ENCODE data around the gene MCC. TPM values are rescaled to one million over a fixed set of nuclear protein-coding genes. Genes with fewer than 3 reads are reported as not detected.

The MCC gene
- total RNA-seq, 1 experiment from 2014 or later, result 0.10 TPM

DNA sequence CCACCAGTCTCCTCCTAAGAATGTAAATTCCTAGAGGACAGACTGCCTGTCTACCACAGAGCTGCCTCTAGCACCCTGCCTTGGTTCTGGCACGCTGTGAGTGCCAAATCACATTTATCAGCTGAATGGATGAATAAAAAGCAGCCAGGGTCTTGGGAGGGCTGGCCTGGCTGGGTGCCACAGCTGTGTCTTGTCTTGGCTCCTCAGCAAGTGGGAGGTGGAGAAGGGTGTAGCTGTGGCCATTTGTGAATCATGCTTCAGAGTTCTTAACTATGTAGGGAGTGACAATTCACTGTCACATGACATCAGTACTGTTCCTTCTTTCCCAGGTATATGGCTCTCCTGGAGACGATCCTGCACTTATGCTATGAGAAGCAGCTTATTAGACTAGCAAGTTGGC is 441.0 kb downstream of the MCC start:
- in situ Hi-C loops (cut with HindIII; ENCODE audit: low sequenced_read_pairs), result no loop called here
- DNase-seq (ENCODE audit: low spot score), result no peak

GRCh38 chr5:113044776-113045465 is 443.3 kb downstream of the MCC start:
- in situ Hi-C loops (cut with HindIII; ENCODE audit: low sequenced_read_pairs), result no loop called here
- no peak for DNase-seq (ENCODE audit: low spot score)

DNA sequence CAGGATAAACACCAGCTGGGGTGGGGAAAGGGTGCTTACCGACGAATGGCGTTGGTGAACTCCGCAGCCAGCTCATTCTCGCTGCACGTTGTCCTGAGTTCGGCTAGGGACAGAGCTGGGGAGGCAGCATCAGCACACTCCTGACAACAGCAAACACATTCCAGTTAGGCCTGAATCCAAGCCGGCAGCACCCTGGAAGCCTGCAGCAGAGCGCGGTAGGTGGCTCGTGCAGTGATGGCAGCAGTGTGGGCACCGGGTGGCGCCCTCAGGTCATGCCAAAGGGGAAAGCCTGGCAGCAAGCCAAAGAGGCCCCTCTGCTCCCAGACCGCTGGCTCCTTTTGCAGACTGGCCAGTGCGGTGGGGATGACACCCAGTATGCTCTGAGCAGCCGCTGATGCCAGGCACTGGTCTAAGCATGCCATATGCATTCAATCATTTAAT is 444.7 kb downstream of the MCC start:
- in situ Hi-C loops (cut with HindIII; ENCODE audit: low sequenced_read_pairs), result no loop called here
- no peak for DNase-seq (ENCODE audit: low spot score)

- in situ Hi-C loops (cut with HindIII; ENCODE audit: low sequenced_read_pairs), result no loop called here
- no peak for DNase-seq (ENCODE audit: low spot score)
Measured at GRCh38 chr5:113042491-113043243, 445.6 kb downstream of the MCC start.

DNA sequence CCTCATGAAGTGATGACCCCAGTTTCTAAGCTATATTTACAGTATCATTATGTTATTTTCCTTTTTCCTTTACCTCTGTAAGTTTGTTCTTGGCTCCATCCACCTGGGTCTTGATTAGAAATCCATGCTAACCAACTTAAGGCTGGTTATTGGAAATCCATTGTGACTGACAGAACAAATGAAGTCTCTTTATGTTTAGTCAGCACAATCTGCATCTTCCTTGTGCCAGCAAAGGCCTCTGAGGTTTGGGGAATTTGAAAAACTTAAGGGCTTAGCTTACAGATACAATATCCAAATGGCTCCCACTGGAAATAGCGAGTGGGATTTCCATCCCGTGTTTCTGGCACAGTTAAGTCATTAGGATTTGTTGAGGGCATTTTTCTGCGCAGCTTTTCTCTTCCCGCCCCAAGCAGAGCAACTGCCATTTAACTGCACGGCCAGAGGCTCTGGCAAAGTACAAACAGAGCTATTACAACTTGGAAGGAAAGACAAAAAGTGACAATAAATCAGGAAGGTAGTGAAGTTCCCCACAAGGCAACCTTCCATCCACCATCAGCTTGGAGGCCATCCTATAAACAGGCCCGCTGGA is 447.5 kb downstream of the MCC start:
- in situ Hi-C loops (cut with HindIII; ENCODE audit: low sequenced_read_pairs), result no loop called here
- DNase-seq (ENCODE audit: low spot score), result no peak

GRCh38 chr5:113039934-113040285 is 448.3 kb downstream of the MCC start:
- in situ Hi-C loops (cut with HindIII; ENCODE audit: low sequenced_read_pairs), result no loop called here
- no peak for DNase-seq (ENCODE audit: low spot score)

DNA sequence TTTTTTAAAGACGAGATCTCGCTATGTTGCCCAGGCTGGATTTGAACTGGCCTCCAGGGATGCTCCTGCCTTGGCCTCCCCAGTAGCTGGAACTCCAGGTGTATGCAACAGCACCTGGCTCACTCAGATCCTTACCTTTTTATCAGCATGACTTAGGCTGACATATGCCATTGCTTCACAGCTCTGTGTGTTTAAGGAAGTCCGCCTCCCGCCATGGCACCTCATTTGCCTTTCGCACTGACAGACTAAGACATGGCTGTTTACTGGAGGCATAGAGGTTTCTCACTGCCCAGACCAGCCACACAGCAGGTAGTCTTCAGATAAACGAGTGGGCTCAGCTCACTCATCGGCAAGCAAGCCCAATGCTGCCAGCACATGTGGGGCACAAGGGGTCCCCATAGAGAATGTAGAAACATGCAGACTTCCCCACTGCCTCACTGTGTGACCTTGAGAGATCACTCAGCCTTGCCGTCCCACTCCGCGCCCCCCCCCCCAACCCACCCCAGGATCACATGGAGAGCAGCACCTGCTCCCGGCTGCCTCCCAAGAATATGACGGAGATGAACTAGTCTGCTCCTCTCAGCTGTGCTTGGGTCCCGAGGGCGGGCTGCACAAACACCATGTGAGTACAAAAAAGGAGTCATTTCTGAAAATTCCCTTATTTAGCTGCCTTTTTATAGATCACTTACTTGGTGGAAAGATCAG is 448.9 kb downstream of the MCC start:
- in situ Hi-C loops (cut with HindIII; ENCODE audit: low sequenced_read_pairs), result no loop called here
- DNase-seq (ENCODE audit: low spot score), result peak; percentile 15

- in situ Hi-C loops (cut with HindIII; ENCODE audit: low sequenced_read_pairs), result no loop called here
- DNase-seq (ENCODE audit: low spot score), result no peak
Measured at GRCh38 chr5:113038714-113039113, 449.5 kb downstream of the MCC start.

GRCh38 chr5:113038136-113038535 is 450.1 kb downstream of the MCC start:
- in situ Hi-C loops (cut with HindIII; ENCODE audit: low sequenced_read_pairs), result no loop called here

DNA sequence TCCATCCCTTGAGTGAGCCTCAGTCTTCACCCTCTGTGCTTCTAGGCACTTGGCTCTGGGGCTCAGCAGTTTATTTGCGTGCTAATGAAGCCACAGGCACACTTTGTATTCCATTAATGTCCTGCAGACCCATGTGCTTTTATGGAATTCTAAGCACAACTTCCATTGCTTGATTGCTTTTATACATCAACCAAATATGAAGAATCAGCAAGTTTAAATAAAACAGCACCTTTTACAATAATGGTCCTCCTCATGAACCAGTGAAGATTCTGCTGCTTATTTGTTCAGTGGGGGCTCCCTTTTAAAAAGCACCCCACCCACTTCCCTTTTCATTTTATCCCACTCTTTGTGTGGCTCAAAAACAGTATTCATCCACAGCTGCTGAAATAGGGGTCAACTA is 451.4 kb downstream of the MCC start:
- in situ Hi-C loops (cut with HindIII; ENCODE audit: low sequenced_read_pairs), result no loop called here
- DNase-seq (ENCODE audit: low spot score), result no peak

More at GRCh38 chr5:113038136-113038535, 450.1 kb downstream of the MCC start:
- DNase-seq (ENCODE audit: low spot score), result no peak

DNA sequence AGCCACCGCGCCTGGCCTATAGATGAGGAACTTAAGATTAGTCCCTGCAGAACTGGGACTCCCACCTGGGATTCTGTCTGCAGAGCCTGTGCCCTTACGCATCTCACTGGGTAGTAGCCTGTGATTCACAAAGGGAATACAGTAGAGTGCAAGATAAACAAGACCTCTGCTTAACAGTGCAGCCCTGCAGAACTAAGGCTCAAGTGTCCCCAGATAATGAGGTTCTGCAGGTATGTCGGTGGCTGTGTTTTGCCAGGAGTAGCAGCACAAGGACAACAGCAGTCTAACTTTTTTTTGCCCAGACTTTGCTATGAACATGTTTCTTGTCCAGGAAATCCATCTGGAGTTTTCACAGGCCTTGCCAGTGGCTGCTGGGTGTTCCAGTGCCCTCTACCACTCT is 451.9 kb downstream of the MCC start:
- DNase-seq (ENCODE audit: low spot score), result no peak
- in situ Hi-C loops (cut with HindIII; ENCODE audit: low sequenced_read_pairs), result no loop called here

DNA sequence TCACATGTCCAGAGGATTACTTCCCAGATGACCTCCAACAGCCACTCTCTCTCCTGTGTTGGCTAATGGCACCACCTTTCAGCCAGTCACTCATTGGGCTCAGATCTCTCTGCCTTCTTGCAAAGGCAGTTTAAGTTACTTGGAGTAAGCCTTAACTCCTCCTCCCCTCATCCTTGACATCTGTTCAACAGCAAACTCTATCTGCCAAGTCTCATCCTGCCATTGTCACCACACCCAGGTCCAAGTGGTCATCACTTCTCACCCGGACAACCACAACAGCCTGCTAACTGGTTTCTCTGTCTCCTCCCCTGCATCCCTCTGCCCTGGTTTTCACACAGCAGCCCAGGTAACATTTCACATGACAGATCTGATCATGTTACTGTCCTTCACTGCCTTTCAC is 453.2 kb downstream of the MCC start:
- no peak for DNase-seq (ENCODE audit: low spot score)
- in situ Hi-C loops (cut with HindIII; ENCODE audit: low sequenced_read_pairs), result no loop called here

DNA sequence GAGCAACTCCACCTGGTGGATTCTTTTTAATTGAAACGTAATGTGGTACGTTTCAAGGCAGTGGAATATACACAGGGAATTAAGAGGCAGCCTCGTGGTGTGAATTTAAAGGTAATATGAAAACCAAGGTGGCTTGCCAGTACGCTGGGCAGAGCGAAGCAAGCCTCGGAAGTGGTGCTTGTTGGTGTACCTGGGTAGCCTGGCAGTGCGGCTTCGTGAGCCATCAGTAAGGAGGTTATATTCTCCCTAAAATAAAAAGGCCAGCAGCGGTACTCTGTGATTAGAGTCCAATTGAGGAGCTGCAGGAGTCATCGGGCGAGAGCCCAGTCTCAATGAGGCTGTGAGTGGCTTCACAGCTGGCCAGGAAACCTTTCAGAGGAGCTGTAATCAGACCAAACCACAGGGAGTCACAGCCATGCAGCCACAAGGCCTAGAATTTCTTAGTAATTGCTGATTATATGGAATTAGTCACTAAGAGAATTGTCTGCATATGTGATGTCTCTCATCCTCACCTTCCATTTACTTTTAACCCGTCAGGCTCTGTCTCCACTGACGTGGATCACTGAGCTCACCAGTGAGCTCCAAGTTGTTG is 454.0 kb downstream of the MCC start:
- DNase-seq (ENCODE audit: low spot score), result no peak
- in situ Hi-C loops (cut with HindIII; ENCODE audit: low sequenced_read_pairs), result no loop called here

GRCh38 chr5:113031557-113031956 is 456.7 kb downstream of the MCC start:
- in situ Hi-C loops (cut with HindIII; ENCODE audit: low sequenced_read_pairs), result no loop called here
- DNase-seq (ENCODE audit: low spot score), result no peak

GRCh38 chr5:113031104-113031503 is 457.1 kb downstream of the MCC start:
- in situ Hi-C loops (cut with HindIII; ENCODE audit: low sequenced_read_pairs), result no loop called here
- no peak for DNase-seq (ENCODE audit: low spot score)

GRCh38 chr5:113029614-113030013 is 458.6 kb downstream of the MCC start:
- in situ Hi-C loops (cut with HindIII; ENCODE audit: low sequenced_read_pairs), result no loop called here
- DNase-seq (ENCODE audit: low spot score), result no peak

- no peak for DNase-seq (ENCODE audit: low spot score)
- in situ Hi-C loops (cut with HindIII; ENCODE audit: low sequenced_read_pairs), result no loop called here
Measured at GRCh38 chr5:113027431-113027830, 460.8 kb downstream of the MCC start.

DNA sequence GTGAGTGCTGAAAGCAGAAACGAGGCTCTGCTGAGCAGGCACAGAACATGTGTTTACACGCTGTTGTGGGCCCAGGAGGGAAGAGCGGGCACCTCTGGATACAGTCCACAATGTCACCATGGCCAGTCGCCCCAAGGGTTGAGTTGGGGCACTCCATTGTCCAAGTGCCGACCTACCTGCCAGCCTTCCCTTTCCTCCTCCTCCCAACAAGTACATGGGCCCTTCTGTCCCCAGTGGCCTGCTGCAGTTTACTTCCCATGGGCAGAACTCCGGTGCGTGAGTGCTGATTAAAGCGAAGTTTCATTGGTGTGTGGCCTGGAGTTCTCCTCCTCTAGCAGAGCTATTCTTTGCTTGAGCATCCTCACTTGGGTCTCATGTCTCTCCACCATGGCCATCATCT is 461.2 kb downstream of the MCC start:
- DNase-seq (ENCODE audit: low spot score), result no peak
- in situ Hi-C loops (cut with HindIII; ENCODE audit: low sequenced_read_pairs), result no loop called here

- no peak for DNase-seq (ENCODE audit: low spot score)
Measured at GRCh38 chr5:113026211-113026610, 462.0 kb downstream of the MCC start.

GRCh38 chr5:113025596-113025995 is 462.7 kb downstream of the MCC start:
- DNase-seq (ENCODE audit: low spot score), result no peak
- in situ Hi-C loops (cut with HindIII; ENCODE audit: low sequenced_read_pairs), result no loop called here

More at GRCh38 chr5:113026211-113026610, 462.0 kb downstream of the MCC start:
- in situ Hi-C loops (cut with HindIII; ENCODE audit: low sequenced_read_pairs), result no loop called here
